Omental fat pad (tissue), 4 donors: ENCODE results near the gene ZDHHC9. TPM values are rescaled to one million over a fixed set of nuclear protein-coding genes. Genes with fewer than 3 reads are reported as not detected.
A peak's percentile ranks its signal among the peaks of the same experiment; 100 is the strongest.

Experiments
- ATAC-seq: fragments of 150-250 bp; one replicate; pipeline ENCODE4 v1.9.1; 2016; ENCODE audit warnings: mild to moderate bottlenecking, moderate library complexity; ENCODE audit not compliant: low FRiP score
- DNase-seq: peaks from one replicate; pipeline ENCODE4 v3.0.0-alpha.2; 2019; ENCODE audit warnings: low spot score
- CTCF ChIP-seq, 3 donors: fragments of 450-650 bp; IDR thresholded peaks; one replicate each; pipeline ENCODE4 v1.5.1; 2016 to 2017; ENCODE audit warnings: antibody characterized with exemption in 3 of 3, mild to moderate bottlenecking in 3 of 3, moderate library complexity in 2 of 3
- total RNA-seq, 4 donors: library from RNA; depleted of rRNA; stranded (reverse); fragments of >200 nt; gene quantifications; one replicate each; pipeline ENCODE4 v1.1.0, GENCODE V29; 2016

ZDHHC9 gene
- total RNA-seq, 4 donors from 2014 or later = 29.9 to 58.7 (median 45.2) TPM

GRCh38 chrX:129777218-129778030, 66.3 kb downstream of the ZDHHC9 start:
- DNase-seq (no peak), ATAC-seq (peak; percentile 22)
- TF ChIP-seq CTCF (IDR thresholded peaks at IDR 0.05) = no peak

- no peak for DNase-seq
- TF ChIP-seq CTCF (IDR thresholded peaks at IDR 0.05) = no peak
- no peak for ATAC-seq
Measured at GRCh38 chrX:129773649-129774458, 69.8 kb downstream of the ZDHHC9 start.

- no peak for ATAC-seq
- DNase-seq = no peak
- no peak for TF ChIP-seq CTCF (IDR thresholded peaks at IDR 0.05)
Measured at GRCh38 chrX:129772796-129773431, 70.8 kb downstream of the ZDHHC9 start.

- no peak for TF ChIP-seq CTCF (IDR thresholded peaks at IDR 0.05)
- DNase-seq (no peak), ATAC-seq (no peak)
Measured at GRCh38 chrX:129771266-129771995, 72.3 kb downstream of the ZDHHC9 start.

GRCh38 chrX:129769467-129770154, 74.1 kb downstream of the ZDHHC9 start:
- TF ChIP-seq CTCF (IDR thresholded peaks at IDR 0.05) = no peak
- no peak for ATAC-seq

More at GRCh38 chrX:129769467-129770154, 74.1 kb downstream of the ZDHHC9 start:
- DNase-seq = no peak
